GM18951 (cell line): ENCODE data around the gene PDZD2.

Experiments used
- POLR2A ChIP-seq: IDR thresholded peaks from 4 replicates; pipeline ENCODE4 v1.6.1; 2011; ENCODE audit warnings: mild to moderate bottlenecking; ENCODE audit not compliant: insufficient read length, insufficient read depth; ENCODE audit errors: extremely low read depth
- in situ Hi-C: fragments of 300-500 bp; cut with MboI; formaldehyde crosslinking; loops from one replicate; pipeline ENCODE4 v1.12.0; 2022; ENCODE audit warnings: low sequenced_read_pairs, mixed read lengths, inconsistent platforms; ENCODE audit not compliant: unreplicated experiment

PDZD2 gene

GRCh38 chr5:31620026-31620425 is 18.9 kb upstream of the PDZD2 start:
- no peak for TF ChIP-seq POLR2A

GRCh38 chr5:31623249-31623648 is 15.7 kb upstream of the PDZD2 start:
- TF ChIP-seq POLR2A: no peak
- in situ Hi-C loops: no loop called here

More at GRCh38 chr5:31620026-31620425, 18.9 kb upstream of the PDZD2 start:
- in situ Hi-C loops: no loop called here

GRCh38 chr5:31625394-31625793 is 13.5 kb upstream of the PDZD2 start:
- in situ Hi-C loops: no loop called here
- TF ChIP-seq POLR2A: no peak

- no peak for TF ChIP-seq POLR2A
- in situ Hi-C loops: no loop called here
These were observed 12.8 kb upstream of the PDZD2 start for GRCh38 chr5:31626156-31626555.

- in situ Hi-C loops: no loop called here
- TF ChIP-seq POLR2A: no peak
These were observed 12.2 kb upstream of the PDZD2 start for GRCh38 chr5:31626604-31627234.

- no peak for TF ChIP-seq POLR2A
- in situ Hi-C loops: no loop called here
These were observed 8.0 kb upstream of the PDZD2 start for GRCh38 chr5:31630931-31631330.

GRCh38 chr5:31632460-31632859 is 6.5 kb upstream of the PDZD2 start:
- in situ Hi-C loops: no loop called here
- no peak for TF ChIP-seq POLR2A

- TF ChIP-seq POLR2A: no peak
- in situ Hi-C loops: no loop called here
These were observed 3.5 kb upstream of the PDZD2 start for GRCh38 chr5:31635446-31635845.

GRCh38 chr5:31637851-31638250 is 1.1 kb upstream of the PDZD2 start:
- TF ChIP-seq POLR2A: no peak
- in situ Hi-C loops: no loop called here

- TF ChIP-seq POLR2A: no peak
- in situ Hi-C loops: no loop called here
These were observed 586 bp upstream of the PDZD2 start for GRCh38 chr5:31638345-31638744.

- no peak for TF ChIP-seq POLR2A
- in situ Hi-C loops: no loop called here
These were observed 815 bp downstream of the PDZD2 start for GRCh38 chr5:31639481-31640411.

GRCh38 chr5:31640573-31640972 is 1.6 kb downstream of the PDZD2 start:
- in situ Hi-C loops: no loop called here
- no peak for TF ChIP-seq POLR2A

- in situ Hi-C loops: no loop called here
- TF ChIP-seq POLR2A: no peak
These were observed 2.1 kb downstream of the PDZD2 start for GRCh38 chr5:31641059-31641458.

- no peak for TF ChIP-seq POLR2A
- in situ Hi-C loops: no loop called here
These were observed 2.6 kb downstream of the PDZD2 start for GRCh38 chr5:31641575-31641974.

GRCh38 chr5:31645420-31646081 is 6.6 kb downstream of the PDZD2 start:
- in situ Hi-C loops: no loop called here
- no peak for TF ChIP-seq POLR2A
